Breast epithelium (tissue), 4 donors: ENCODE measurements around the gene MBOAT2. TPM values are rescaled to one million over a fixed set of nuclear protein-coding genes. Genes with fewer than 3 reads are reported as not detected.

ENCODE experiments used
- DNase-seq, 2 donors: peaks; one replicate each; pipeline ENCODE4 v3.0.0-alpha.2; 2019; ENCODE audit warnings: low spot score in 2 of 2
- H3K27ac ChIP-seq, 2 donors: fragments of 200-600 bp; sonication (generic) in 1 of 2; one replicate each; pipeline ENCODE4 v1.5.1; 2016 to 2019; ENCODE audit warnings: mild to moderate bottlenecking in 1 of 2
- H3K27me3 ChIP-seq, 2 donors: fragments of 200-600 bp; sonication (generic) in 1 of 2; one replicate each; pipeline versions ENCODE4 v1.5.1 to v1.6.0; 2017 to 2019; ENCODE audit warnings: control low read depth in 1 of 2, mild to moderate bottlenecking in 1 of 2
- H3K36me3 ChIP-seq: fragments of 200-600 bp; one replicate; pipeline ENCODE4 v1.5.1; 2019
- H3K4me1 ChIP-seq, 2 donors: fragments of 200-600 bp; sonication (generic); one replicate each; pipeline ENCODE4 v1.5.1; 2016 to 2019; ENCODE audit warnings: control low read depth in 1 of 2
- H3K4me3 ChIP-seq, 3 donors: fragments of 200-600 bp; sonication (generic); 1 replicate in 2 of 3; 2 replicates in 1 of 3; pipeline ENCODE4 v1.5.1; 2016 to 2019; ENCODE audit warnings: mild to moderate bottlenecking in 3 of 3, moderate library complexity in 2 of 3
- H3K9me3 ChIP-seq, 2 donors: fragments of 200-600 bp; sonication (generic) in 1 of 2; one replicate each; pipeline ENCODE4 v1.5.1; 2016 to 2019; ENCODE audit warnings: control low read depth in 1 of 2
- POLR2A ChIP-seq: fragments of 450-650 bp; IDR thresholded peaks from one replicate; pipeline ENCODE4 v1.6.1; 2016; ENCODE audit warnings: antibody characterized with exemption, mild to moderate bottlenecking, moderate library complexity
- POLR2AphosphoS5 ChIP-seq, 3 donors: sonication (generic); formaldehyde crosslinking; IDR thresholded peaks; one replicate each; pipeline ENCODE4 v1.6.1; 2017; ENCODE audit warnings: antibody characterized with exemption in 3 of 3
- intact Hi-C: fragments of 100-400 bp; cut with DNase I; formaldehyde crosslinking; loops from one replicate; pipeline ENCODE4 v1.15.1; 2023; ENCODE audit warnings: low total_unique reads
- total RNA-seq, 3 donors: library from RNA; depleted of rRNA; stranded (reverse); fragments of >200 nt; gene quantifications; one replicate each; pipeline ENCODE4 v1.1.0, GENCODE V29; 2016
- TF ChIP-seq, protein P1 (sequence below), 3 donors: fragments of 450-650 bp; IDR thresholded peaks; one replicate each; pipeline ENCODE4 v1.5.1; 2016 to 2017; ENCODE audit warnings: antibody characterized with exemption in 3 of 3, mild to moderate bottlenecking in 3 of 3, moderate library complexity in 3 of 3

Gene MBOAT2
- total RNA-seq, 3 donors from 2014 or later, result 6.4 to 41.0 (median 23.6) TPM

DNA sequence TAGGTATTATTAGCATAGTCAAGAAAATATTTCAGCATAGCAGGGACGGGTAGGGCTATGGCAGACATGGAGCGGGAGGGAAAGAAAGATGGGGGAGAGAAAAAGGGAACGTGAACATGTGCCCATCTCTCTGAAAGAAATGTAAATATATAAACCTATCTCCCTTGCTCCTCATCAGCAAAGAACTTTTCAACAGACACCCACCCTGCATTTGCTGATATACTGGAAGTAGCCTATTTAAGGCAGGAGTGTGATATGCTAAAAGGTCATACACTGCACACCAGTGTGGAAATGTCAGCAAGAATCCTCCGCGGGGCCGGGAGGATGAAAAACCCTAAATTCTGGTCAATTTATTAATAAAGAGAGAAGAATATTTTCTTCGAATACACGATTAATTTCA, 1.7 kb downstream of the MBOAT2 start:
- Histone ChIP-seq H3K4me3 (peak overlapping the region in 1 of 3 donors; percentile 97), H3K4me1 (no peaks in the 10 kb centered on the region), H3K9me3 (no peaks in the 10 kb centered on the region), H3K36me3 (no peaks in the 10 kb centered on the region), H3K27me3 (no peaks in the 10 kb centered on the region), H3K27ac (peak overlapping the region in 1 of 2 donors; percentile 57)
- DNase-seq, result no peak
- intact Hi-C loops, result no loop called here
- TF ChIP-seq, protein P1, sequence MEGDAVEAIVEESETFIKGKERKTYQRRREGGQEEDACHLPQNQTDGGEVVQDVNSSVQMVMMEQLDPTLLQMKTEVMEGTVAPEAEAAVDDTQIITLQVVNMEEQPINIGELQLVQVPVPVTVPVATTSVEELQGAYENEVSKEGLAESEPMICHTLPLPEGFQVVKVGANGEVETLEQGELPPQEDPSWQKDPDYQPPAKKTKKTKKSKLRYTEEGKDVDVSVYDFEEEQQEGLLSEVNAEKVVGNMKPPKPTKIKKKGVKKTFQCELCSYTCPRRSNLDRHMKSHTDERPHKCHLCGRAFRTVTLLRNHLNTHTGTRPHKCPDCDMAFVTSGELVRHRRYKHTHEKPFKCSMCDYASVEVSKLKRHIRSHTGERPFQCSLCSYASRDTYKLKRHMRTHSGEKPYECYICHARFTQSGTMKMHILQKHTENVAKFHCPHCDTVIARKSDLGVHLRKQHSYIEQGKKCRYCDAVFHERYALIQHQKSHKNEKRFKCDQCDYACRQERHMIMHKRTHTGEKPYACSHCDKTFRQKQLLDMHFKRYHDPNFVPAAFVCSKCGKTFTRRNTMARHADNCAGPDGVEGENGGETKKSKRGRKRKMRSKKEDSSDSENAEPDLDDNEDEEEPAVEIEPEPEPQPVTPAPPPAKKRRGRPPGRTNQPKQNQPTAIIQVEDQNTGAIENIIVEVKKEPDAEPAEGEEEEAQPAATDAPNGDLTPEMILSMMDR (IDR thresholded peaks at IDR 0.05), result no peak
- no peak for TF ChIP-seq POLR2A
- TF ChIP-seq POLR2AphosphoS5 (IDR thresholded peaks at IDR 0.05), result no peak

DNA sequence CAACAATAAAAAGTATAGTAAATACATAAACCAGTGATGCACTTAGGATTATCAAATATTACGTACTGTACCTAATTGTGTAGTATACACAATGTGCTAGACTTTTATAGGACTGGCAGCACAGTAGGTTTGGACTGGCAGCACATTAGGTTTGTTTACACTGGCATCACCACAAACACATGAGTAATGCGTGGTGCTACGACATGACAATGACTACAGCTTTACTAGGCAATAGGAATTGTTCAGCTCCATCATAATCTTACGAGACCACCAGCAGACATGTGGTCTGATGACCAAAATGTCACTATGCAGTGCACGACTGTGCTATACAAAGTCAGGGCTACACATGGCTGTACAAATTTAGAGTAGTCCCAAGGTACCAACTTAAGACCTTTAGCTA, 2.3 kb downstream of the MBOAT2 start:
- intact Hi-C loops, result no loop called here
- Histone ChIP-seq H3K27ac (no peak overlapping the region), H3K4me1 (no peaks in the 10 kb centered on the region), H3K36me3 (no peaks in the 10 kb centered on the region), H3K9me3 (no peaks in the 10 kb centered on the region), H3K27me3 (no peaks in the 10 kb centered on the region), H3K4me3 (no peak overlapping the region)
- no peak for DNase-seq
- TF ChIP-seq, protein P1 (IDR thresholded peaks at IDR 0.05), result no peak
- TF ChIP-seq POLR2AphosphoS5 (IDR thresholded peaks at IDR 0.05) (no peak), POLR2A (no peak)

DNA sequence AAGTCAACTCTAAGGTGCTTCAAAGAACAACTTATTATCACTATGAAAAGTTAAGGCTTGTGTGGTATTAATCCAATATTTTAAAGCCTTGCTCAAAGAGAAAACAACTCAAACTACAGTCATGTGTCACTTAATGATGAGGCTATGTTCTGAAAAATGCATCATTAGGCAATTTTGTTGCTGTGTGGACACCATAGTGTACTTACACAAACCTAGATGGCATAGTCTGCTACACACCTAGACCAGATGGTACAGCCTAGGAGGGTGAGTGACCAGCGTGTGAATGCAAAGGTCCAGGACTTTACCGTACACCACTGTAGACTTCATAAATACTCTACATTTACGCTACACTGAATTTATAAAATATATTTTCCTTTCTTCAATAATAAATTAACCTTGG, 3.0 kb downstream of the MBOAT2 start:
- H3K36me3 ChIP-seq, result no peaks in the 10 kb centered on the region
- DNase-seq, result no peak
- no peaks in the 10 kb centered on the region for H3K9me3 ChIP-seq
- no peaks in the 10 kb centered on the region for H3K27me3 ChIP-seq
- H3K4me1 ChIP-seq, result no peaks in the 10 kb centered on the region
- TF ChIP-seq POLR2A (no peak), POLR2AphosphoS5 (IDR thresholded peaks at IDR 0.05) (no peak)
- TF ChIP-seq, protein P1 (IDR thresholded peaks at IDR 0.05), result no peak
- no peak overlapping the region for H3K4me3 ChIP-seq
- intact Hi-C loops, result no loop called here
- no peak overlapping the region for H3K27ac ChIP-seq

DNA sequence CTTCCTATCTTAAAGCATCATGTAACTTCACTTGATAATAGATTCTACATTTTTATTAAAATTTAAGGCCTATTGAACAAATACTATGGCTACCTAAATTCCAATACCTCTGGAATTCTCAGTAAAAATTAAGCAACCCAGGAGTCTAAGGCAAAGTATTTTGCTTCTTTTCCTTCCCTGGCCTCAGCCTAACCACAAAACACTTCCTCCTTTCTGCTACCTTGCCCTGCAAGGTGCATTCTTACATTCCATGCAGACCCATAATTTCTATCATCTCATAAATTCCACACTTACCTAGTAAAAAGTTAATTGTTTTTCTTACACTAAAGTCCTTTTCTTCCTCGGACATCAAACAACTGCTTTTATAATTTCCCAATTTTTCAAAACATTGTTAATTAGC, 3.7 kb downstream of the MBOAT2 start:
- peak overlapping the region in 1 of 2 donors; percentile 43 for H3K27ac ChIP-seq
- no peaks in the 10 kb centered on the region for H3K27me3 ChIP-seq
- no peak overlapping the region for H3K4me3 ChIP-seq
- TF ChIP-seq, protein P1 (IDR thresholded peaks at IDR 0.05), result no peak
- TF ChIP-seq POLR2A, result no peak
- no peaks in the 10 kb centered on the region for H3K4me1 ChIP-seq
- no peaks in the 10 kb centered on the region for H3K9me3 ChIP-seq
- H3K36me3 ChIP-seq, result no peaks in the 10 kb centered on the region
- DNase-seq, result no peak
- intact Hi-C loops, result no loop called here

DNA sequence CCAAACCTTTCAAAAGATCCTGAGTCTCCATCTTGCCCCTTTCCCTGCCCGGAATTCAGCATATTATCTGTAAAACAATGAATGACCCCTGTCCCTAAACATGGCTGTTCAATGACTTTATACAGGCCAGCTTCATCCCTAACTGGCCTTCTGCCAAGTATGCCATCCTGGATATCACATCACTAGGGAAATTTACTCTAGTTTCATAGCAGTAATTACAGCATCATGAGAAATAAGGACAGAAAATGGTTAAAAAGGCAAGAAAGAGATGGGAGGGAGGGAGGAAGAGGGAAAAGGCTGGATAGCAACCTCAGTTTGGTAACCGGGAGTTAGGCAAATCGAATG, 4.4 kb downstream of the MBOAT2 start:
- Histone ChIP-seq H3K4me3 (no peak overlapping the region), H3K27ac (peak overlapping the region in 1 of 2 donors; percentile 43), H3K36me3 (no peaks in the 10 kb centered on the region), H3K4me1 (no peaks in the 10 kb centered on the region), H3K9me3 (no peaks in the 10 kb centered on the region), H3K27me3 (no peaks in the 10 kb centered on the region)
- intact Hi-C loops, result no loop called here
- TF ChIP-seq POLR2AphosphoS5 (IDR thresholded peaks at IDR 0.05) (no peak), POLR2A (no peak)
- TF ChIP-seq, protein P1 (IDR thresholded peaks at IDR 0.05), result no peak
- no peak for DNase-seq
